Measurements from ENCODE around the gene RARRES1. TPM values are rescaled to one million over a fixed set of nuclear protein-coding genes. Genes with fewer than 3 reads are reported as not detected.

Gene RARRES1
- total RNA-seq, 1 experiment from 2014 or later = 0.20 TPM

DNA sequence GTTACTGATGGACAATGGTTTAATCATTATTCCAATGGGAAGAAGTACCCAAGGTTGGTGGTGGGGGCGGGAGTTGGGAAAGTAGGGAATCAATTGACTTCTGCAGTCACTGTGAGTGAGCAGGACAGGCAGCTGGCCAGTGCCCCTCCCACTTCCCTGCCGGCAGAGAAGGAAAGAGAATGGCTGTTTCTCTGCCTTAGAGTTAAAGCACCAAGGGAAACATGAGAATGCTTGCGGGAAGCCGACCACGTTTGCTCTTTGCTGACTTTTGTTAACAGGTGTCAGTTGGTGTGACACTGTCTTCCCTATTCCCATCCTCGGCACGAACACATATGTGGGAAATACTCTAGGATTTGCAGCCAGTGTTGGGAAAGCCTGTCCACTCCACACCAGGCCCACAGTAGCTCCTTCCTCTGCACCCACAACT lies 36.1 kb upstream of the RARRES1 start:
- no peak overlapping the region for H3K4me3 ChIP-seq (replicated peaks in 1 of 2; ENCODE audit: low read depth in 1 of 2, low read length in 2 of 2)
- H3K9me3 ChIP-seq (ENCODE audit: control insufficient read depth in 1 of 2, insufficient read depth in 1 of 2, low read depth in 1 of 2, low read length in 2 of 2) = no peaks in the 10 kb centered on the region
- no peaks in the 10 kb centered on the region for H4K20me1 ChIP-seq (ENCODE audit: insufficient read depth)
- no peak for ATAC-seq
- CTCF ChIA-PET = no interaction called here
- RAD21 ChIA-PET (ENCODE audit: low non-redundant PET in 1 of 2, low total read pairs in 2 of 2, uncharacterized antibody in 2 of 2, unreplicated experiment in 2 of 2) = no interaction called here
- no peak overlapping the region for H3K4me2 ChIP-seq (ENCODE audit: low read length)
- no peak overlapping the region for H2AFZ ChIP-seq (ENCODE audit: low read depth, low read length, poor library complexity, severe bottlenecking)
- POLR2A ChIA-PET = no interaction called here
- no peak for DNase-seq (ENCODE audit: low read depth, low spot score)
- BruUV-seq (replicated peaks) = no TSS peak
- H3K79me2 ChIP-seq (ENCODE audit: insufficient read depth, low read length) = no peaks in the 10 kb centered on the region
- intact Hi-C loops (cut with micrococcal nuclease) = no loop called here
- peaks cover 3 to 15% of the 10 kb centered on the region in 2 experiments; a peak in 3 of 4 replicates for H3K4me1 ChIP-seq (ENCODE audit: control insufficient read depth in 1 of 2, insufficient read depth in 2 of 2, low read length in 2 of 2)
- no peaks in the 10 kb centered on the region for H3K36me3 ChIP-seq (ENCODE audit: control insufficient read depth in 1 of 2, insufficient read depth in 2 of 2, low read length in 2 of 2)
- H3K9me2 ChIP-seq (ENCODE audit: insufficient read depth) = no peaks in the 10 kb centered on the region
- H3K27me3 ChIP-seq (ENCODE audit: insufficient read depth, low read length) = no peaks in the 10 kb centered on the region
- no peak for TF ChIP-seq ZFX (IDR thresholded peaks at IDR 0.05)
- TF ChIP-seq, protein P1, sequence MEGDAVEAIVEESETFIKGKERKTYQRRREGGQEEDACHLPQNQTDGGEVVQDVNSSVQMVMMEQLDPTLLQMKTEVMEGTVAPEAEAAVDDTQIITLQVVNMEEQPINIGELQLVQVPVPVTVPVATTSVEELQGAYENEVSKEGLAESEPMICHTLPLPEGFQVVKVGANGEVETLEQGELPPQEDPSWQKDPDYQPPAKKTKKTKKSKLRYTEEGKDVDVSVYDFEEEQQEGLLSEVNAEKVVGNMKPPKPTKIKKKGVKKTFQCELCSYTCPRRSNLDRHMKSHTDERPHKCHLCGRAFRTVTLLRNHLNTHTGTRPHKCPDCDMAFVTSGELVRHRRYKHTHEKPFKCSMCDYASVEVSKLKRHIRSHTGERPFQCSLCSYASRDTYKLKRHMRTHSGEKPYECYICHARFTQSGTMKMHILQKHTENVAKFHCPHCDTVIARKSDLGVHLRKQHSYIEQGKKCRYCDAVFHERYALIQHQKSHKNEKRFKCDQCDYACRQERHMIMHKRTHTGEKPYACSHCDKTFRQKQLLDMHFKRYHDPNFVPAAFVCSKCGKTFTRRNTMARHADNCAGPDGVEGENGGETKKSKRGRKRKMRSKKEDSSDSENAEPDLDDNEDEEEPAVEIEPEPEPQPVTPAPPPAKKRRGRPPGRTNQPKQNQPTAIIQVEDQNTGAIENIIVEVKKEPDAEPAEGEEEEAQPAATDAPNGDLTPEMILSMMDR (IDR thresholded peaks at IDR 0.05 in 2 of 3, conservative IDR thresholded peaks at IDR 0.05 in 1 of 3; ENCODE audit: borderline replicate concordance in 1 of 3, insufficient read depth in 1 of 3, low read depth in 2 of 3, low read length in 2 of 3) = no peak
- no peak for TF ChIP-seq ZNF274 (IDR thresholded peaks at IDR 0.05; ENCODE audit: low read depth, low read length)
- H3K27ac ChIP-seq (ENCODE audit: low read depth, low read length) = no peak overlapping the region
- no peak overlapping the region for H3K9ac ChIP-seq (ENCODE audit: low read length)

DNA sequence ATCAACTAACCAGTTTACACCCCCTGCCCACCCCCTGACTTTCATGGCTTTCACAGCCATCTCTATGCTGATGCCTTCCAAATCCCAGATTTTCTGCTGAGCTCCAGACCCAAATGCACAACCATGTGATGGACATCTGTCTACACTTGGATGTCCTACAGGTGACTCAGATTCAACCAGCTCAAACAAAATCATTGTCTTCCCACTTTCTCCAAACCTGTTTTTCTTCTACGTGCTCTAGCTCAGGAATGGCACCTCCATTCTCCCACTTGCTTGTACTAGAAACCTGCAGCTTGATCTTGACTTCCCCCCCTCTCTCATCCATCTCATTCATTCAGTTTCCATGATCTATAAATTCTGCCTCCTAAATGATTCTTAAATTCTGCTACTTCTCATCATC lies 34.1 kb upstream of the RARRES1 start:
- no peak overlapping the region for H3K9ac ChIP-seq (ENCODE audit: low read length)
- no peak for DNase-seq (ENCODE audit: low read depth, low spot score)
- H3K4me3 ChIP-seq (replicated peaks in 1 of 2; ENCODE audit: low read depth in 1 of 2, low read length in 2 of 2) = no peak overlapping the region
- H2AFZ ChIP-seq (ENCODE audit: low read depth, low read length, poor library complexity, severe bottlenecking) = no peak overlapping the region
- ChIA-PET RAD21 (ENCODE audit: low non-redundant PET in 1 of 2, low total read pairs in 2 of 2, uncharacterized antibody in 2 of 2, unreplicated experiment in 2 of 2) (no interaction called here), POLR2A (no interaction called here), CTCF (no interaction called here)
- no peaks in the 10 kb centered on the region for H4K20me1 ChIP-seq (ENCODE audit: insufficient read depth)
- H3K79me2 ChIP-seq (ENCODE audit: insufficient read depth, low read length) = no peaks in the 10 kb centered on the region
- ATAC-seq = no peak
- H3K27ac ChIP-seq (ENCODE audit: low read depth, low read length) = no peak overlapping the region
- intact Hi-C loops (cut with micrococcal nuclease) = no loop called here
- no peaks in the 10 kb centered on the region for H3K36me3 ChIP-seq (ENCODE audit: control insufficient read depth in 1 of 2, insufficient read depth in 2 of 2, low read length in 2 of 2)
- H3K9me3 ChIP-seq (ENCODE audit: control insufficient read depth in 1 of 2, insufficient read depth in 1 of 2, low read depth in 1 of 2, low read length in 2 of 2) = no peaks in the 10 kb centered on the region
- H3K27me3 ChIP-seq (ENCODE audit: insufficient read depth, low read length) = no peaks in the 10 kb centered on the region
- no peak for TF ChIP-seq EZH2phosphoT487 (IDR thresholded peaks at IDR 0.05; ENCODE audit: borderline replicate concordance)
- TF ChIP-seq EGR1 (IDR thresholded peaks at IDR 0.05; ENCODE audit: low read depth) = no peak
- no peak for TF ChIP-seq RAD21 (IDR thresholded peaks at IDR 0.05; ENCODE audit: low read depth)
- TF ChIP-seq ZNF274 (IDR thresholded peaks at IDR 0.05; ENCODE audit: low read depth, low read length) = no peak
- TF ChIP-seq TCF7L2 (IDR thresholded peaks at IDR 0.05; ENCODE audit: borderline replicate concordance, extremely low read depth, insufficient read depth, insufficient read length) = no peak
- TF ChIP-seq SIN3A (IDR thresholded peaks at IDR 0.05; ENCODE audit: low read depth) = no peak
- TF ChIP-seq ATF3 (IDR thresholded peaks at IDR 0.05) = no peak
- TF ChIP-seq, protein P2, sequence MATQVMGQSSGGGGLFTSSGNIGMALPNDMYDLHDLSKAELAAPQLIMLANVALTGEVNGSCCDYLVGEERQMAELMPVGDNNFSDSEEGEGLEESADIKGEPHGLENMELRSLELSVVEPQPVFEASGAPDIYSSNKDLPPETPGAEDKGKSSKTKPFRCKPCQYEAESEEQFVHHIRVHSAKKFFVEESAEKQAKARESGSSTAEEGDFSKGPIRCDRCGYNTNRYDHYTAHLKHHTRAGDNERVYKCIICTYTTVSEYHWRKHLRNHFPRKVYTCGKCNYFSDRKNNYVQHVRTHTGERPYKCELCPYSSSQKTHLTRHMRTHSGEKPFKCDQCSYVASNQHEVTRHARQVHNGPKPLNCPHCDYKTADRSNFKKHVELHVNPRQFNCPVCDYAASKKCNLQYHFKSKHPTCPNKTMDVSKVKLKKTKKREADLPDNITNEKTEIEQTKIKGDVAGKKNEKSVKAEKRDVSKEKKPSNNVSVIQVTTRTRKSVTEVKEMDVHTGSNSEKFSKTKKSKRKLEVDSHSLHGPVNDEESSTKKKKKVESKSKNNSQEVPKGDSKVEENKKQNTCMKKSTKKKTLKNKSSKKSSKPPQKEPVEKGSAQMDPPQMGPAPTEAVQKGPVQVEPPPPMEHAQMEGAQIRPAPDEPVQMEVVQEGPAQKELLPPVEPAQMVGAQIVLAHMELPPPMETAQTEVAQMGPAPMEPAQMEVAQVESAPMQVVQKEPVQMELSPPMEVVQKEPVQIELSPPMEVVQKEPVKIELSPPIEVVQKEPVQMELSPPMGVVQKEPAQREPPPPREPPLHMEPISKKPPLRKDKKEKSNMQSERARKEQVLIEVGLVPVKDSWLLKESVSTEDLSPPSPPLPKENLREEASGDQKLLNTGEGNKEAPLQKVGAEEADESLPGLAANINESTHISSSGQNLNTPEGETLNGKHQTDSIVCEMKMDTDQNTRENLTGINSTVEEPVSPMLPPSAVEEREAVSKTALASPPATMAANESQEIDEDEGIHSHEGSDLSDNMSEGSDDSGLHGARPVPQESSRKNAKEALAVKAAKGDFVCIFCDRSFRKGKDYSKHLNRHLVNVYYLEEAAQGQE (IDR thresholded peaks at IDR 0.05; ENCODE audit: low read depth) = no peak
- no peak for TF ChIP-seq EZH2 (IDR thresholded peaks at IDR 0.05)
- TF ChIP-seq, protein P3, sequence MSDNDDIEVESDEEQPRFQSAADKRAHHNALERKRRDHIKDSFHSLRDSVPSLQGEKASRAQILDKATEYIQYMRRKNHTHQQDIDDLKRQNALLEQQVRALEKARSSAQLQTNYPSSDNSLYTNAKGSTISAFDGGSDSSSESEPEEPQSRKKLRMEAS (IDR thresholded peaks at IDR 0.05) = no peak
- TF ChIP-seq CEBPB (IDR thresholded peaks at IDR 0.05; ENCODE audit: low read depth) = no peak
- TF ChIP-seq SRF (IDR thresholded peaks at IDR 0.05; ENCODE audit: low read depth) = no peak
- no TSS peak for BruUV-seq (replicated peaks)
- peaks cover 3 to 15% of the 10 kb centered on the region in 2 experiments; a peak in 3 of 4 replicates for H3K4me1 ChIP-seq (ENCODE audit: control insufficient read depth in 1 of 2, insufficient read depth in 2 of 2, low read length in 2 of 2)
- no peak overlapping the region for H3K4me2 ChIP-seq (ENCODE audit: low read length)
- no peaks in the 10 kb centered on the region for H3K9me2 ChIP-seq (ENCODE audit: insufficient read depth)

Data from HCT116 (cell line).